Stimulated activated CD4-positive, alpha-beta T cell treated with anti-CD3 and anti-CD28 coated beads, Interleukin-15, amount 100 ng/mL, for 48 hours (primary cell): ENCODE measurements around the gene ZNF524.

Experiments used
- DNase-seq, 2 donors: peaks; one replicate each; pipeline ENCODE4 v3.0.0-alpha.2; 2020; ENCODE audit warnings: low read depth in 2 of 2

The ZNF524 gene

DNA sequence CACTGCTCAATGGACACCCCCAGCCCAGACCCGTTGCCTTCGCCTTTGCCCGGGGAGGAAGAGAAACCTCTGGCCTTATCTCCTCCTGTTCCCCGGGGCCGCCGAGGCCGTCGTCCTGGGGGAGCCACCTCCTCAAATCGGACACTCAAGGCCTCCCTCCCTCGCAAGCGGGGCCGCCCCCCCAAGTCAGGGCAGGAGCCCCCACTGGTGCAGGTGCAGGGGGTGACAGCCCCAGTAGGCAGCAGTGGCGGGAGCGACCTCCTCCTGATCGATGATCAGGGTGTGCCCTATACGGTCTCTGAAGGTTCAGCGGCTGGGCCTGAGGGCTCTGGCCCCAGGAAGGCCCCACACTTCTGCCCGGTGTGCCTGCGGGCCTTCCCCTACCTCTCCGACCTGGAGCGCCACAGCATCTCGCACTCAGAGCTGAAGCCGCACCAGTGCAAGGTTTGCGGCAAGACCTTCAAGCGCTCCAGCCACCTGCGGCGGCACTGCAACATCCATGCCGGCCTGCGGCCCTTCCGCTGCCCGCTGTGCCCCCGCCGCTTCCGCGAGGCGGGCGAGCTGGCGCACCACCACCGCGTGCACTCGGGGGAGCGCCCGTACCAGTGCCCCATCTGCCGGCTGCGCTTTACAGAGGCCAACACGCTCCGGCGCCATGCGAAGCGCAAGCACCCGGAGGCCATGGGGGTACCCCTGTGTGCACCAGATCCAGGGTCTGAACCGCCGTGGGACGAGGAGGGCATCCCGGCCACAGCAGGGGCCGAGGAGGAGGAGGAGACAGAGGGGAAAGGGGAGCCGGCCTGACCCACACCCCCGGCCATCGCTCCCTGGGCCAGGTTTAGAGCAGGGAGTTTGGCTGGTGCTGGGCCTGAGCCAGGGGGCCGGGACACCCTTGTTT, 2.3 kb downstream of the ZNF524 start:
- DNase-seq = no peak

DNA sequence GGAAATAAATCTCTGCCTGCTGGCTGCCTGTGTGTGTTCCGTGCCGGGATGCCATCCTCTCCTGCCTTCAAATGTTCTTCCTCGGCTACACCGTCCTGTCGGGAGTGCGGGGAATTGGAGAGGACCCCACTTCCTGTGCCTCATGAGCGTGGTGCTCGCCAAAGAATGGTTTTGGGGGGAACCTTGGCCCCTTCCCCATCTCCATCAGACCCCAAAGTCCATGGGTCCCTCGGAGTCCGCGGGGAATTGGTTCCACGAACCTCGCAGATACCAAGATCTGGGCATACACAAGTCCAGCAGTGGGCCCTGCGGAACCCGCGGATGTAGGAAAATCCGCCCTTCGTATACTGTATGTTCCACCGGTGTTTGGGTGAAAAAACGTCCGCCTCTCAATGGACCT, 3.0 kb downstream of the ZNF524 start:
- DNase-seq = no peak

DNA sequence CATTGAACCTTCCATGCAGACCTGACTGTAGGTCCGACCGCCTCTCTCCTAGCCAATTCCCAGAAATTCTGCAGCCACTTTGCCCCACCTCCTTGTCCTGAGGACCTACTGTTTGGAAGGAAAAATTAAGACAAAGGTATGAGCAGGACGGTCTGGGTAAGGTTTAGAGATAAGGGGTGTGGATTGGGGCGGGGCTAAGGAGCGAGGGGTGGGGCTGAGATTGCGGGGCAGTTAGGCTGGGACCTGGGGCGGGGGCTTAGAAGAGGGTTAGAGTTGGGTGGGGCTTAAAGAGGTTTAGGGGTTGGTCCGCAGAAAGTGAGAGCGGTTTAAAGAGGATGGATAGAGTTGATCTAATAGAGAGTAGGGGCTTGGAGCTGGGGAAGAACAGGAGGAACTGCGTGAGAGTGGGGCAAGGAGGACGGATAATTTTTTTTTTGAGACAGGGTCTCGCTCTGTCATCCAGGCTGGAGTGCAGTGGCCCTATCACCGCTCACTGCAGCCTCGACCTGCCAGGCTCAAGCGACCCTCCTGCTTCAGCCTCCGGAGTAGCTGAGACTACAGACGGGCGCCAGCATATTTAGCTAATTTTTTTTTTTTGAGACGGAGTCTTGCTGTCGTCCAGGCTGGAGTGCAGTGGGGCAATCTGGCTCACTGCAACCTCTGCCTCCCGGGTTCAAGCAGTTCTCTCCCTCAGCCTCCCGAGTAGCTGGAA, 3.6 kb downstream of the ZNF524 start:
- DNase-seq = no peak

DNA sequence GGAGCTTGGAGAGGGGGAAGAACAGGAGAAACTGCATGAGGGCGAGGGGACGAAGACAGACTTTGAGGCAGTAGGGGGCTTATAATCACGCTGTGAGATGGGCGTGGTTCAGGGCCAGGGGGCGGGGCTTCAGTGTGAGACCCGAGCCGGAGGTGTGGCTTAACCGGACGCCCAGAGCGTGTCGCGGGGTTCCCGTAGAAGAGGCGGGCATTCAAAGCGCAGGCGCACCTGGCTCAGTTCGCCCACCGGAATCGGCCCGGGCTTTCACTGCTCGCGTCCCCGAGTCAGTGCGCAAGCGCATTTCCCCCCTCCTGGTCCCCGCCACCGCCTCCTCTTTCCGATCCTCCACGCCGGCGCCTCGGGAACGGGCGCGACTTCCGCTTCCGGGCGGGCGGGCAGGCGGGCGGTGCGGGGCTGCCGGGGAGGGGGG, 5.1 kb downstream of the ZNF524 start:
- DNase-seq = peak; percentile 98

DNA sequence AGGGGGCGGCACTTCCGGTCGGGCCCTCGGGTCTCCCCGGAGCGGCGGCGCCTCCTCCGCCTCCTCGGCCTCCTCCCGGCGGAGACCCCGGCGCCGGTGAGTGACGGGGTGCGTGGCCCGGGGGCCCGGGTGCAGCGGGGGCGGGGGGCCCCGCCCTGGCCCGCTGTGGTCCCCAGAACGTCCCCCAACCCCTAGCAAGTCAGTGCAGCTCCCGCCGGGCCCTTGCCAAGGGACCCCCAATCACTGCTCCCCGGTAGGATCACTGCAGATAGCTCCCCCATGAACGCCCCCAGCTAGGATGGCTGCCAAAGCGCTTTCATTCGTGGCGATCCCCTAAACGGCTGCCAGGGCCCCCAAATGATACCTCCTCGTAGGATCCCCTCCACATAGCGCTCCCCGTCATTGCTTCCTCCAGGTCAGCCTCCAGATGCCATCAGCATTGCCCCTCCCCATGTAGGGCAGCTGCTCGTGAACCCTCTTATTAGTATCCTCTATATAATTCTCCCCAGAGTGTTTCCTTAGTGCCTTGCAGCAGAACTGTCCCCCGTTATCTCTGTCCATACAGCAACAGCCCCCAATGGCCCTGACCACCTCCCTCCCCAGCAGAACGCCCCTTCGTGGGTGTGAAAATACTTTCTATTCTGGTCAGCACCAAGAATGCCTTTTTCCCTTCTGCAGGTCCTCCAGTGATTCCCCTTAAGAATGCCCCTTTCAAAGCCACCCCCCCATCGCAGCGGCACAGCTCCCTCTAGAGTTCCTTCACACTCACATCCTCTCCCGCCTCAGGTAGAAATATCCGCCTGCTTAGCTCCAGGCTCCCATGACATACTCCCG, 5.8 kb downstream of the ZNF524 start, which contains the start of gene ZNF865:
Gene ZNF865, plus strand, starts transcription at position 11 of the 834 bp plus-strand sequence. CDS start 7,972 bp downstream, outside the sequence.
- DNase-seq = peak; percentile 53 to 57

DNA sequence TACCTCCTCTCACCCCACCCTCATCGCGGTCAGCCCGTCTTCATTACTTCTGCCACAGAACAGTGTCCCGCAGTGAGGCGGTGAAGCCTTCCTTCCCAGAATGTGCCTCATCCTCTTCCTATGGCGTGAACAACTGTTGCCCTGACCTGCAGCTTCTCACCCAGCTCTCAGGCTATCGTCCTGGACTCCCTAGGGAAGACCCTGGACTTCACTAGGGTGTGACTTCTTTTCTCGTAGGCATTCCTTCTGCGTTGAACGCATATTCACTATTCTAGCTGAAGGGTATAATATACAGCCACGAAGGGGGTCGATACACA, 6.3 kb downstream of the ZNF524 start:
- DNase-seq = no peak

DNA sequence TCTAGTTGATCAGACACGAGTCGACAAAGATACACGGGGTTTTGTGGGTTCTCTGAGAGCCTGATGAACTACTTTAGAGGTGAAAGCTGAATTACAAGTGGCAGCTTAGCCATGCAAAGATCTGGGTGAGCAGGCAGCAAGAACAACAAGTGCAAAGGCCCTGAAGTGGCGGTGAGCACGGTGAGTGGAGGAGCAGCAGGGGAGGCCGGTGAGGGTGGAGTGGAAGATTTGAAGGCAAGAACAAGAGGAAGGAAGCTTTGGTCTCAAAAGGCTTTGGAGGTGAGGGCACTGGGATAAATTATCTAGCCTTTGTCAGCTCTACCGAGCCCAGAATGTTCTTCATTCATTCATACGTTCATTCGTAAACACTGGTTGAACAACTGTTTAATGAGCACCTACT, 6.7 kb downstream of the ZNF524 start:
- no peak for DNase-seq

DNA sequence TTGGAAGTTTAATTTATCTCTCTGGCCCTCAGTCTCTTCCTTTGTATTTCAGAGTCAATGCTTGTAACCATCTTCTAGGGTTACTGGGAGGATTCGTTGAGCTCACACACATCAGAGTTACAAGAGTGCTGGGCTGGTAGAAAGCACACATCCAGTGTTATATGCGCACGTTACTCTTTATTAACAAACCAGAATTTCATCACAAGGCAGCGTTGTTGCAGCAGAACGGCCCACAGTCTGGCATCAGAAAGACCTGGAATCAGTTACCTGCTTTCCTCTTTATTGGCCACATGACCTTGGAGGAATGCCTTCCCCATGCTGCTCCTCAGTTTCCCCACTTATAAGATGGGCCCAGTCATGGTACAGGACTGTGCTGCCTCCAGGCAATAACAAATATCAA, 9.2 kb downstream of the ZNF524 start:
- DNase-seq = no peak

DNA sequence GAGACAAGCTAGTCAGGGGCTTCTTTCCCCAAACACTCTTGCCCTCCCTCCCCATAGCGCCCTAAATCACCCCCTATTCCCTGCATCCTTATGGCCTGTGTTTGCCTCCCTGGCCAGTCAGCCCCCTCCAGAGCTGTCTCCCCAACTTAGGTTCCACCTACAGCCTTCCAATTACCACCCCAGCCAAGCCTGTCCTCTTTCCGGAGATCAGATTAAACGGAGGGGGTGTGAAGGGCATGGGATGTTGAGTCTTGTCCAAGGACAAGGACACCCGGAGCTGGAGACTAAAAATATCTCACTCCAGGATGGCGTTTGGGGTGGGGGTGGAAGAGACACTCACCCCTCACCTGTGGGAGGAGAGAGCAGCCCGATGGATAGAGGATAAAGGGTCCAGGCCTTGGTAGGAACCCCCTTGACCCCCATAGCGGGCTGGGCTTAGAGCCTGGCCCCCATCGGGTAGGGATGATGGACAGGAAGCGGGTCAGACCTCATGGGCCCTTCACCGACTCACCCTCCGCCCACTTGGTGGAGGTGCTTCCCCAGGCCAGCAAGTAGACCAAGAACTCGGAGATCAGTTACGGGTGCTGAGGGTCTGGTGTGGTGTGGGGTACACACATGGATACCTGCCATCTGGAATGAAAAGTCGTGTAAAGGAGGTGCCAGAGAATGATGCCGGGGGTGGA, 11.4 kb downstream of the ZNF524 start:
- DNase-seq = no peak

DNA sequence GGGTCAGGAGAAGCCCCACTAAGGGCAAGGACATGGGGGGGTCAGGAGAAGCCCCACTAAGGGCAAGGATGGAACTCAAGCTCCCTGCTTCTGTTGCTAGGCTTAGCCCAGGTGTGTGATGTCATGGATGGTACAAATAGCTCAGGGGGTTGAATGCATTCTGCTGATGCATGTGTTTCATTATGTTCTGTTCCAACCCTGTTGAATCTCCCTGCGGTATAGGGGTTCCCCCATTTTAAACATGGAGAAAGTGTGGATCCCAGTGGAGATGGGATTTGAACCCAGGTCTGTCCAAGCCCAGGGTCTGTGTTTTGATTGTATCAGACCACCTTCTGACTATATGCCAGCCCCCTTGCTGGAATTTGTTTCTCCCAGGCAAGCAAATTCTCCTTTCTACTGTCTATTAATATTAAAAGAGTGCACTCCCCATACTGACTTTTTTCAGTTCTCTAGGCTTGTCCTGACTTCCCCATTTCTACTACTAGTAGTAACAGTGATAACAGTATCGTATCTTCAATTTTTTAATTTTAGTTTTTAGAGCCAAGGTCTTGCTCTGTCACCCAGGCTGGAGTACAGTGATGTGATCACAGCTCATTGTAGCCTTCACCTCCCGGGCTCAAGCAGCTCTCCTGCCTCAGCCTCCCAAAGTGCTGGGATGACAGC, 12.0 kb downstream of the ZNF524 start:
- DNase-seq = no peak

DNA sequence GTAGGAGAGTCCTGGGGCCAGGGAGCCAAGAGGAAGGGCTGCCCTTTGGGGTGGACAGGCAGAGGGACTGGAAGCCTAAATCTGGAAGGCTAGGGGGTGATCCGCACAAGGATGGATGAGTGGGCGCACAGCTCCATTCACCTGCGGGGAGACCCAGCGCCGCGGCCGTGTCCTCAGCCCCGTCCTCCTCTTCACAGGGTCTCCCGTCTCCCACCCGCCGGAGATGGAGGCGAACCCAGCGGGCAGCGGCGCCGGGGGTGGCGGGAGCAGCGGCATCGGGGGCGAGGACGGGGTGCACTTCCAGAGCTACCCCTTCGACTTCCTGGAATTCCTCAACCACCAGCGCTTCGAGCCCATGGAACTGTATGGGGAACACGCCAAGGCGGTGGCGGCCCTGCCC, 13.3 kb downstream of the ZNF524 start:
- no peak for DNase-seq

DNA sequence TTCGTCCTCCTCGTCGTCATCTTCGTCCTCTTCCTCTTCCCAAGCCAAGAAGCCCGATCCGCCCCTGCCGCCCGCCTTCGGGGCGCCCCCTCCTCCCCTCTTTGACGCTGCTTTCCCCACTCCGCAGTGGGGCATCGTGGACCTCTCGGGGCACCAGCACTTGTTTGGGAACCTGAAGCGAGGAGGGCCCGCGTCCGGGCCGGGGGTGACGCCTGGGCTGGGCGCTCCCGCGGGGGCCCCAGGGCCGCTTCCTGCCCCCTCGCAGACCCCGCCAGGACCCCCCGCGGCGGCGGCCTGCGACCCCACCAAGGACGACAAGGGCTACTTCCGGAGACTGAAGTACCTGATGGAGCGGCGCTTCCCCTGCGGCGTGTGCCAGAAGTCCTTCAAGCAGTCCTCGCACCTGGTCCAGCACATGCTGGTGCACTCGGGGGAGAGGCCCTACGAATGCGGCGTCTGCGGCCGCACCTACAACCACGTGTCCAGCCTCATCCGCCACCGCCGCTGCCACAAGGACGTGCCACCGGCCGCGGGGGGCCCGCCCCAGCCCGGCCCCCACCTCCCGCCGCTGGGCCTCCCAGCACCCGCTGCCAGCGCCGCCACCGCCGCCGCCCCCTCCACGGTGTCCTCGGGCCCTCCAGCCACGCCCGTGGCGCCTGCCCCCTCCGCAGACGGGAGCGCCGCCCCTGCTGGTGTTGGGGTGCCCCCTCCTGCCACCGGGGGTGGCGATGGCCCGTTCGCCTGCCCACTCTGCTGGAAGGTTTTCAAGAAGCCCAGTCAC, 14.0 kb downstream of the ZNF524 start:
- DNase-seq = no peak

DNA sequence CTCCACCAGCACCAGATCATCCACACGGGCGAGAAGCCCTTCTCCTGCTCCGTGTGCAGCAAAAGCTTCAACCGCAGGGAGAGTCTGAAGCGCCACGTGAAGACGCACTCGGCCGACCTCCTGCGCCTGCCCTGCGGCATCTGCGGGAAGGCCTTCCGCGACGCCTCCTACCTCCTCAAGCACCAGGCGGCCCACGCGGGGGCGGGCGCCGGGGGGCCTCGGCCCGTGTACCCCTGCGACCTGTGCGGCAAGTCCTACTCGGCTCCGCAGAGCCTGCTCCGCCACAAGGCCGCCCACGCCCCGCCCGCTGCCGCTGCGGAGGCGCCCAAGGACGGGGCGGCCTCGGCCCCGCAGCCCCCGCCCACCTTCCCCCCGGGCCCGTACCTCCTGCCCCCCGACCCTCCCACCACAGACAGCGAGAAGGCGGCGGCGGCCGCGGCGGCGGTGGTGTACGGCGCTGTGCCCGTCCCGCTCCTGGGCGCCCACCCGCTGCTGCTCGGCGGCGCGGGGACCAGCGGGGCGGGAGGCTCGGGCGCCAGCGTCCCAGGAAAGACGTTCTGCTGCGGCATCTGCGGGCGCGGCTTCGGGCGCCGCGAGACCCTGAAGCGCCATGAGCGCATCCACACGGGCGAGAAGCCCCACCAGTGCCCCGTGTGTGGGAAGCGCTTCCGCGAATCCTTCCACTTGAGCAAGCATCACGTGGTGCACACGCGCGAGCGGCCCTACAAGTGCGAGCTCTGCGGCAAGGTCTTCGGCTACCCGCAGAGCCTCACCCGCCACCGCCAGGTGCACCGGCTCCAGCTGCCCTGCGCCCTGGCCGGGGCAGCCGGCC, 14.8 kb downstream of the ZNF524 start:
- DNase-seq = no peak

DNA sequence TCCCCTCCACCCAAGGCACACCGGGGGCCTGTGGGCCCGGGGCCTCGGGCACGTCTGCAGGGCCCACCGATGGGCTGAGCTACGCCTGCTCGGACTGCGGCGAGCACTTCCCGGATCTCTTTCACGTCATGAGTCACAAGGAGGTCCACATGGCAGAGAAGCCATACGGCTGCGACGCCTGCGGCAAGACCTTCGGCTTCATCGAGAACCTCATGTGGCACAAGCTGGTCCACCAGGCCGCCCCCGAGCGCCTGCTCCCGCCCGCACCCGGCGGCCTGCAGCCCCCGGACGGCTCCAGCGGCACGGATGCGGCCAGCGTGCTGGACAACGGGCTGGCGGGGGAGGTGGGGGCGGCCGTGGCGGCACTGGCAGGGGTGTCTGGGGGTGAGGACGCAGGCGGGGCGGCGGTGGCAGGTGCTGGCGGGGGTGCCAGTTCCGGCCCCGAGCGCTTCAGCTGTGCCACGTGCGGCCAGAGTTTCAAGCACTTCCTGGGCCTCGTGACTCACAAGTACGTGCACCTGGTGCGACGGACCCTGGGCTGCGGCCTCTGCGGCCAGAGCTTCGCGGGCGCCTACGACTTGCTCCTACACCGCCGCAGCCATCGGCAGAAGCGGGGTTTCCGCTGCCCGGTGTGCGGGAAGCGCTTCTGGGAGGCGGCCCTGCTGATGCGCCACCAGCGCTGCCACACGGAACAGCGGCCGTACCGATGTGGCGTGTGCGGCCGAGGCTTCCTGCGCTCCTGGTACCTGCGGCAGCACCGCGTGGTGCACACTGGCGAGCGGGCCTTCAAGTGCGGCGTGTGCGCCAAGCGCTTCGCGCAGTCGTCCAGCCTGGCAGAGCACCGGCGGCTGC, 15.7 kb downstream of the ZNF524 start:
- DNase-seq = no peak

DNA sequence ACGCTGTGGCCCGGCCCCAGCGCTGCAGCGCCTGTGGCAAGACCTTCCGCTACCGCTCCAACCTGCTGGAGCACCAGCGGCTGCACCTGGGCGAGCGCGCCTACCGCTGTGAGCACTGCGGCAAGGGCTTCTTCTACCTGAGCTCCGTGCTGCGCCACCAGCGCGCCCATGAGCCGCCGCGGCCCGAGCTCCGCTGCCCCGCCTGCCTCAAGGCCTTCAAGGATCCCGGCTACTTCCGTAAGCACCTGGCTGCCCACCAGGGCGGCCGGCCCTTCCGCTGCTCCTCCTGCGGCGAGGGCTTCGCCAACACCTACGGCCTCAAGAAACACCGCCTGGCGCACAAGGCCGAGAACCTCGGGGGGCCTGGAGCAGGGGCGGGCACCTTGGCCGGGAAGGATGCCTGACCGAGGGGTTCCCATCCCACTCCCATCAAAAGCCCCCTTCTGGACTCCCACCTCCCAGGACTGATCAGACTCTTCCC, 16.3 kb downstream of the ZNF524 start:
- no peak for DNase-seq

DNA sequence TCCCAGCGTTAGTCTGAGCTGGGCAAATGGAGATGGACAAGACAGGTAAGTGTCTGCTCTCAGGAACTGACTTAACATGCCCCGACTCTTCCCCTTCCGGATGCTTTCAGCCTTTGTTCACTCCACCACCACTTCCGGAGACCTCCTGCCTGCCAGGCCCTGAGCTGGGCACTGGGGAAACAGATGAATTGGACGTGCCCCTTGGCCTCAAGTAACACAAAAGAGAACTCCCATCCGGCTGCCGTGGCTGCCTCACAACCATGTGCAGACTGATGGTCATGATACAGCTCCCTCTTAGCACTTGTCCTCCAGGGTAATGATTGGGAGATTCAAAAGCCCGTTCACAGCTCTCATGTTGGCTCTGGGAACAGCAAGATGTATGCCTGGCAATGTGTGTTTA, 17.3 kb downstream of the ZNF524 start:
- no peak for DNase-seq

DNA sequence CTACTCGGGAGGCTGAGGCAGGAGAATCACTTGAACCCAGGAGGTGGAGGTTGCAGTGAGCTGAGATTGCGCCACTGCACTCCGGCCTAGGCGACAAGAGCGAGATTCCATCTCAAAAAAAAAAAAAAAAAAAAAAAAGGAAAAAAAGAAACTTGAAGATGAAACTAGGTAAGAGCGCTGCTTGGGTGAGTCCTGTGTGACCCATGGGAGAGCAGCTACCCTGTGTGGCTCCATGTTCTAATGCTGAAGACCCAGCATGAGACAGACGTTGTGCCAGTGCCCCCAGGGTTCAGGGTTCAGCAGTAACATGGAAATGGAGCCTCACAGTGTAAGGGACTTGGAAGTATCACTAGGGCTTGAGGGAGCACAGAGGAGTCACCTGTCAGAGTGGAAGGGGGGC, 18.3 kb downstream of the ZNF524 start:
- DNase-seq = no peak

DNA sequence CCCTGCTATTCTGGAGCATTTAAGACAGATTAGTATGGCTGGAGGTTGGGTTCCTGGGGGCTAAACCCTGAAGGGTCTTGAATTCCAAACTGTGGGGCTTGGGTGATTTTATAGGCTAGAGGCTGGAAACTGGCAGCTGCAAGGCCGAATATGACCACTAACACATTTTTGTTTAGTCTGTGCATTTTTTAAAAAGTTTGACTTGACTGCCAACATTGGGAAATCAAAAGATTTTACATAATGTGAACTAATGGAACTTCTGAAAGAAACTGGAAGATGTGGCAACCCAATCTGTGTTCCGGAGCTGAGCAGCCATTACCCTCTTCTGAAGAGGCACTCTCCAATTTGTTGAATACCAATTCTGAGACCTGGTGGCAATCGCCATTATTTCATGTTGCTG, 19.2 kb downstream of the ZNF524 start:
- no peak for DNase-seq
